OCI-LY1 (cell line): ENCODE measurements around the gene DDI2.

Experiments used
- H2AFZ ChIP-seq: fragments of 200-600 bp; sonication (generic), shearing (Covaris generic); 2 replicates; pipeline ENCODE4 v1.6.0; 2014; ENCODE audit warnings: antibody characterized with exemption, mild to moderate bottlenecking, low read length
- H3F3A ChIP-seq: fragments of 200-600 bp; sonication (generic), shearing (Covaris generic); 2 replicates; pipeline ENCODE4 v1.6.0; 2014; ENCODE audit warnings: mild to moderate bottlenecking, antibody characterized with exemption, low read length, moderate library complexity; ENCODE audit not compliant: insufficient read depth
- H3K27ac ChIP-seq: fragments of 200-600 bp; sonication (generic); 2 replicates; pipeline ENCODE4 v1.5.1; 2014; ENCODE audit warnings: low read length, mixed run types, mild to moderate bottlenecking, low read depth; ENCODE audit not compliant: poor library complexity, severe bottlenecking
- H3K27me3 ChIP-seq: fragments of 200-600 bp; sonication (generic); 2 replicates; pipeline ENCODE4 v1.6.0; 2014; ENCODE audit warnings: antibody characterized with exemption, mild to moderate bottlenecking, low read length, moderate library complexity; ENCODE audit not compliant: insufficient read depth
- H3K36me3 ChIP-seq: fragments of 200-600 bp; sonication (generic); 2 replicates; pipeline ENCODE4 v1.6.1; 2014; ENCODE audit warnings: mild to moderate bottlenecking, antibody characterized with exemption, low read length, moderate library complexity, mixed read lengths; ENCODE audit not compliant: insufficient read depth
- H3K4me1 ChIP-seq: fragments of 200-600 bp; sonication (generic); 2 replicates; pipeline ENCODE4 v1.5.1; 2014; ENCODE audit warnings: mild to moderate bottlenecking, low read length, moderate library complexity; ENCODE audit not compliant: insufficient read depth, severe bottlenecking
- H3K4me2 ChIP-seq: fragments of 200-600 bp; sonication (generic), shearing (Covaris generic); 2 replicates; pipeline ENCODE4 v1.6.1; 2014; ENCODE audit warnings: low read length
- H3K4me3 ChIP-seq: fragments of 200-600 bp; sonication (generic); 2 replicates; pipeline ENCODE4 v1.5.1; 2014; ENCODE audit warnings: low read length, low read depth, mild to moderate bottlenecking, mixed read lengths; ENCODE audit not compliant: poor library complexity, severe bottlenecking
- H3K79me2 ChIP-seq: fragments of 200-600 bp; shearing (Covaris generic); 2 replicates; pipeline ENCODE4 v1.6.1; 2016; ENCODE audit warnings: mixed run types, low read length, mixed read lengths; ENCODE audit not compliant: insufficient read depth
- H3K9ac ChIP-seq: fragments of 200-600 bp; sonication (generic), shearing (Covaris generic); 2 replicates; pipeline ENCODE4 v1.6.1; 2014; ENCODE audit warnings: mild to moderate bottlenecking, low read length, mixed read lengths
- H3K9me2 ChIP-seq: fragments of 200-600 bp; sonication (generic), shearing (Covaris generic); 2 replicates; pipeline ENCODE4 v1.6.1; 2014; ENCODE audit warnings: low read depth, mild to moderate bottlenecking, low read length, mixed read lengths
- H3K9me3 ChIP-seq: fragments of 200-600 bp; shearing (Covaris generic); 2 replicates; pipeline ENCODE4 v1.6.1; 2014; ENCODE audit warnings: low read length, mixed read lengths
- H4K20me1 ChIP-seq: fragments of 200-600 bp; sonication (generic), shearing (Covaris generic); 2 replicates; pipeline ENCODE4 v1.6.0; 2016; ENCODE audit warnings: mild to moderate bottlenecking, low read length; ENCODE audit not compliant: insufficient read depth
- CTCF ChIP-seq: fragments of 200-600 bp; sonication (generic), shearing (Covaris generic); IDR thresholded peaks from 2 replicates; pipeline ENCODE4 v1.5.1; 2017; ENCODE audit warnings: mild to moderate bottlenecking, antibody characterized with exemption, low read length, moderate library complexity, mixed read lengths
- EZH2 ChIP-seq: fragments of 200-600 bp; sonication (generic), shearing (Covaris generic); IDR thresholded peaks from 2 replicates; pipeline ENCODE4 v1.8.0; 2017; ENCODE audit warnings: borderline replicate concordance, mixed run types, mild to moderate bottlenecking, antibody characterized with exemption, low read length, moderate library complexity, mixed read lengths

Gene DDI2

GRCh38 chr1:15712168-15712567, 94.9 kb downstream of the DDI2 start:
- Histone ChIP-seq H3K9me2 (no peaks in the 10 kb centered on the region), H3F3A (no peaks in the 10 kb centered on the region), H3K9ac (no peak overlapping the region), H2AFZ (no peak overlapping the region), H3K4me2 (no peak overlapping the region), H3K36me3 (peaks cover 11% of the 10 kb centered on the region; the same call in 1 of the 2 replicates), H3K9me3 (no peaks in the 10 kb centered on the region), H3K79me2 (no peaks in the 10 kb centered on the region), H3K4me1 (peaks cover 9% of the 10 kb centered on the region), H3K27ac (no peak overlapping the region), H3K27me3 (no peaks in the 10 kb centered on the region), H3K4me3 (no peak overlapping the region), H4K20me1 (no peaks in the 10 kb centered on the region)
- no peak for TF ChIP-seq EZH2
- no peak for TF ChIP-seq CTCF

- Histone ChIP-seq H4K20me1 (no peaks in the 10 kb centered on the region), H3F3A (no peaks in the 10 kb centered on the region), H3K27ac (no peak overlapping the region), H2AFZ (no peak overlapping the region), H3K79me2 (no peaks in the 10 kb centered on the region), H3K9me3 (no peaks in the 10 kb centered on the region), H3K4me3 (no peak overlapping the region), H3K36me3 (peaks cover 21% of the 10 kb centered on the region; the same call in 1 of the 2 replicates), H3K4me1 (peaks cover 9% of the 10 kb centered on the region), H3K4me2 (no peak overlapping the region), H3K9me2 (no peaks in the 10 kb centered on the region), H3K27me3 (no peaks in the 10 kb centered on the region), H3K9ac (no peak overlapping the region)
- TF ChIP-seq CTCF (no peak), EZH2 (no peak)
Measured at GRCh38 chr1:15714406-15715136, 97.3 kb downstream of the DDI2 start.

GRCh38 chr1:15717418-15718125, 100.3 kb downstream of the DDI2 start:
- H3K27ac ChIP-seq: no peak overlapping the region
- no peaks in the 10 kb centered on the region for H3K79me2 ChIP-seq
- no peak overlapping the region for H3K4me2 ChIP-seq
- H3K36me3 ChIP-seq: peaks cover 27% of the 10 kb centered on the region; the same call in 1 of the 2 replicates
- H3K9ac ChIP-seq: no peak overlapping the region
- no peak overlapping the region for H3K4me3 ChIP-seq
- no peaks in the 10 kb centered on the region for H3F3A ChIP-seq
- no peaks in the 10 kb centered on the region for H3K9me2 ChIP-seq
- no peaks in the 10 kb centered on the region for H3K9me3 ChIP-seq
- no peaks in the 10 kb centered on the region for H4K20me1 ChIP-seq
- H2AFZ ChIP-seq: no peak overlapping the region
- TF ChIP-seq CTCF (no peak), EZH2 (no peak)
- no peaks in the 10 kb centered on the region for H3K27me3 ChIP-seq
- H3K4me1 ChIP-seq: peaks cover under 1% of the 10 kb centered on the region
